K562 (cell line): ENCODE data around the gene PRDM16. TPM values are rescaled to one million over a fixed set of nuclear protein-coding genes. Genes with fewer than 3 reads are reported as not detected.

Experiments
- ATAC-seq: fragments of 200-7000 bp; cut with Tn5 transposase; 3 replicates; pipeline ENCODE4 v1.9.1; 2020; ENCODE audit warnings: moderate library complexity
- BruUV-seq: library from RNA; stranded (reverse); fragments of 400-500 nt; replicated peaks from 2 replicates; lab custom pipeline; 2021; lab: Mats Ljungman, UMichigan
- CTCF ChIA-PET: fragments of 300-600 bp; formaldehyde crosslinking; extraction: SDS; loops from one replicate; lab custom pipeline; 2021; ENCODE audit warnings: low intra/inter-chr PET ratio; lab: Yijun Ruan, JAX
- POLR2A ChIA-PET: fragments of 300-600, 350-650 bp; sonication (Branson Sonifier 250); formaldehyde crosslinking; extraction: SDS; loops from one replicate; lab custom pipeline; 2021; ENCODE audit warnings: antibody characterized with exemption, inconsistent platforms; lab: Yijun Ruan, JAX
- DNase-seq, 4 experiments: peaks; one replicate each; pipeline versions ENCODE4 v3.0.0 to v3.0.0-alpha.2; 2011 to 2018; ENCODE audit warnings: low spot score in 3 of 4, mixed read lengths in 3 of 4; ENCODE audit errors: extremely low read depth in 1 of 4
- FAIRE-seq: peaks from 2 replicates; lab custom pipeline; 2011; peaks lifted over from hg19 to GRCh38; lab: Jason Lieb, UNC
- H2AFZ ChIP-seq: 2 replicates; pipeline ENCODE4 v1.6.0; 2011; ENCODE audit warnings: low read depth, low read length, control low read depth, inconsistent platforms
- H3K27ac ChIP-seq: fragments of 200-600 bp; 3 replicates; pipeline ENCODE4 v1.8.0; 2011; ENCODE audit warnings: low read depth, mild to moderate bottlenecking, control low read depth, inconsistent platforms, low read length, moderate library complexity, mixed read lengths; ENCODE audit errors: extremely low read depth
- H3K27me3 ChIP-seq, 2 experiments: fragments of 300-600 bp in 1 of 2; 2 replicates in 1 of 2; 3 replicates in 1 of 2; pipeline versions ENCODE4 v1.6.0 to v1.8.0; 2011; ENCODE audit warnings: inconsistent platforms in 2 of 2, low read length in 2 of 2, mild to moderate bottlenecking in 1 of 2, mixed read lengths in 1 of 2, moderate library complexity in 1 of 2; ENCODE audit not compliant: control insufficient read depth in 2 of 2, insufficient read depth in 2 of 2
- H3K36me3 ChIP-seq: fragments of 300-600 bp; 3 replicates; pipeline ENCODE4 v1.8.0; 2011; ENCODE audit warnings: mild to moderate bottlenecking, low read length, inconsistent platforms; ENCODE audit not compliant: control insufficient read depth, insufficient read depth
- H3K4me1 ChIP-seq, 2 experiments: fragments of 200-600 bp in 1 of 2; replicated peaks in 1 of 2; 2 replicates in 1 of 2; 3 replicates in 1 of 2; pipeline versions ENCODE4 v1.5.1 to v1.8.0; 2011; ENCODE audit warnings: inconsistent platforms in 2 of 2, low read length in 2 of 2, mild to moderate bottlenecking in 1 of 2, mixed read lengths in 1 of 2, moderate library complexity in 1 of 2; ENCODE audit not compliant: control insufficient read depth in 2 of 2, insufficient read depth in 2 of 2
- H3K4me2 ChIP-seq: 2 replicates; pipeline ENCODE4 v1.6.1; 2011; ENCODE audit warnings: low read length, control low read depth, inconsistent platforms, mixed read lengths; ENCODE audit not compliant: insufficient read depth
- H3K4me3 ChIP-seq: fragments of 200-600 bp; sonication (generic), shearing (Covaris generic); 2 replicates; pipeline ENCODE4 v1.5.1; 2016; ENCODE audit warnings: control low read depth, inconsistent platforms
- H3K79me2 ChIP-seq: fragments of 200-600 bp; 3 replicates; pipeline ENCODE4 v1.8.0; 2011; ENCODE audit warnings: low read length, inconsistent platforms; ENCODE audit not compliant: control insufficient read depth, insufficient read depth
- H3K9ac ChIP-seq, 2 experiments: 2 replicates each; pipeline versions ENCODE4 v1.6.0 to v1.6.1; 2011; ENCODE audit warnings: low read depth in 2 of 2, low read length in 2 of 2, control low read depth in 1 of 2, inconsistent platforms in 1 of 2, mild to moderate bottlenecking in 1 of 2, mixed read lengths in 1 of 2; ENCODE audit not compliant: insufficient read depth in 1 of 2
- H3K9me1 ChIP-seq: one replicate; pipeline ENCODE4 v1.6.0; 2011; ENCODE audit warnings: inconsistent platforms, mild to moderate bottlenecking, low read length, moderate library complexity; ENCODE audit not compliant: control insufficient read depth, insufficient read depth
- H3K9me3 ChIP-seq: replicated peaks from 2 replicates; pipeline ENCODE4 v1.5.1; 2011; ENCODE audit warnings: low read depth, low read length, inconsistent platforms; ENCODE audit not compliant: control insufficient read depth, insufficient read depth
- H4K20me1 ChIP-seq: replicated peaks from 2 replicates; pipeline ENCODE4 v1.6.1; 2011; ENCODE audit warnings: low read length, inconsistent platforms, mixed read lengths; ENCODE audit not compliant: control insufficient read depth, insufficient read depth
- ARID1B ChIP-seq: fragments of 450-650 bp; IDR thresholded peaks from 2 replicates; pipeline ENCODE4 v1.6.1; 2016; ENCODE audit warnings: antibody characterized with exemption, mild to moderate bottlenecking, inconsistent platforms
- CBFA2T3 ChIP-seq: fragments of 450-650 bp; IDR thresholded peaks from 2 replicates; pipeline ENCODE4 v1.6.1; 2017
- CHD1 ChIP-seq: fragments of 200-600 bp; sonication (generic); IDR thresholded peaks from one replicate; pipeline ENCODE4 v1.6.1; 2012; ENCODE audit warnings: mild to moderate bottlenecking, moderate library complexity, low read length, inconsistent platforms
- FIP1L1 ChIP-seq: fragments of 200-400 bp; formaldehyde crosslinking; IDR thresholded peaks from 2 replicates; pipeline ENCODE4 v1.6.1; 2018; ENCODE audit warnings: mild to moderate bottlenecking, low read depth, low read length; ENCODE audit not compliant: poor library complexity, severe bottlenecking
- HSF4 ChIP-seq: fragments of 250-450 bp; sonication (Bioruptor Pico); IDR thresholded peaks from 2 replicates; pipeline ENCODE4 v2.1.2; 2022; ENCODE audit warnings: mild to moderate bottlenecking, moderate library complexity, borderline replicate concordance
- MGA ChIP-seq: fragments of 450-650 bp; IDR thresholded peaks from 2 replicates; pipeline ENCODE4 v1.6.1; 2016; ENCODE audit warnings: mild to moderate bottlenecking, moderate library complexity
- PCBP2 ChIP-seq: fragments of 200-400 bp; formaldehyde crosslinking; IDR thresholded peaks from 2 replicates; pipeline ENCODE4 v1.6.1; 2018; ENCODE audit warnings: low read length, low read depth, mild to moderate bottlenecking, moderate library complexity; ENCODE audit not compliant: poor library complexity, severe bottlenecking
- SOX6 ChIP-seq: fragments of 450-650 bp; IDR thresholded peaks from 2 replicates; pipeline ENCODE4 v1.6.1; 2014; ENCODE audit warnings: mild to moderate bottlenecking
- SUPT5H ChIP-seq: fragments of 450-650 bp; IDR thresholded peaks from 2 replicates; pipeline ENCODE4 v1.6.1; 2016
- TEAD2 ChIP-seq: fragments of 450-650 bp; IDR thresholded peaks from 2 replicates; pipeline ENCODE4 v1.6.1; 2016; ENCODE audit warnings: missing genetic modification characterization, control low read depth, missing compliant biosample characterization
- ZNF583 ChIP-seq: fragments of 250-450 bp; sonication (Bioruptor Pico); IDR thresholded peaks from 2 replicates; pipeline ENCODE4 v1.4.0; 2020
- ZNF764 ChIP-seq: fragments of 250-450 bp; sonication (Bioruptor Pico); IDR thresholded peaks from 2 replicates; pipeline ENCODE4 v1.4.0; 2020; ENCODE audit warnings: low read depth, mild to moderate bottlenecking, moderate library complexity
- WGBS: fragments of 100-300 bp; shearing (Covaris generic); methylation state at CpG from one replicate; pipeline ENCODE4 v1.1.6; 2016; ENCODE audit warnings: low coverage, mixed read lengths; ENCODE audit not compliant: insufficient coverage; ENCODE audit errors: missing lambda C conversion rate; 5-methylcytosine and 5-hydroxymethylcytosine counted together
- in situ Hi-C: fragments of 300-500 bp; cut with MboI; formaldehyde crosslinking; loops from 4 replicates; pipeline ENCODE4 v1.15.0; 2018; ENCODE audit warnings: inconsistent platforms, mixed read lengths
- intact Hi-C: fragments of 100-400 bp; cut with micrococcal nuclease; formaldehyde crosslinking; loops from 2 replicates; pipeline ENCODE4 v1.14.2; 2022
- polyA plus RNA-seq, 8 experiments: library from polyadenylated mRNA; depleted of rRNA in 4 of 8; stranded (reverse) in 5 of 8; unstranded in 3 of 8; fragments of >200 nt; fragmentation: Nextera tagmentation in 2 of 8; fragmentation: Illumina TruSeq in 1 of 8; extraction: Ambion mirVana in 2 of 8; extraction: Trizol in 1 of 8; gene quantifications; 2 replicates each; pipeline versions ENCODE4 v1.2.1 to v1.2.3, GENCODE V29; 2011 to 2014; ENCODE audit warnings: inconsistent platforms in 1 of 8, missing spikeins in 1 of 8
- total RNA-seq, 7 experiments: library from RNA; depleted of rRNA in 6 of 7; stranded (reverse); fragments of >200 nt in 6 of 7; fragmentation: Illumina TruSeq in 2 of 7; extraction: Trizol in 2 of 7; gene quantifications; 2 replicates each; pipeline versions ENCODE4 v1.2.1 to v1.2.3, GENCODE V29; 2011 to 2021; ENCODE audit warnings: low replicate concordance in 1 of 7

The PRDM16 gene
- total and polyA plus RNA-seq, 9 of the 15 experiments (the other 6 are each of a cell fraction or from before 2014, with no cell fraction given), result 0.10 to 0.27 TPM; not detected in 7

GRCh38 chr1:3132660-3133059 is 63.7 kb downstream of the PRDM16 start (continued):
- TF ChIP-seq ZNF583 (CRISPR knock-in tag), result no peak
- no peak for TF ChIP-seq CHD1
- no peak for TF ChIP-seq ZNF764 (CRISPR knock-in tag)
- TF ChIP-seq ARID1B, result no peak

GRCh38 chr1:3133686-3134085 is 64.7 kb downstream of the PRDM16 start:
- H3K9me3 ChIP-seq, result no peaks in the 10 kb centered on the region
- DNase-seq (no peak), ATAC-seq (no peak), FAIRE-seq (no peak)
- intact Hi-C loops (no loop called here), in situ Hi-C loops (no loop called here)
- under 1% methylated on average over 12 of the region's 12 CpGs for WGBS
- no peak overlapping the region for H3K4me2 ChIP-seq
- H3K4me1 ChIP-seq, result no peaks in the 10 kb centered on the region; a peak in 2 of 5 replicates
- ChIA-PET POLR2A (no interaction called here), CTCF (no interaction called here)
- H4K20me1 ChIP-seq, result peaks cover 21% of the 10 kb centered on the region; the same call in 1 of the 2 replicates
- H3K36me3 ChIP-seq, result no peaks in the 10 kb centered on the region
- H3K27ac ChIP-seq, result no peak overlapping the region
- no peak overlapping the region for H3K9ac ChIP-seq
- H3K4me3 ChIP-seq, result no peak overlapping the region
- H2AFZ ChIP-seq, result no peak overlapping the region
- BruUV-seq, result no TSS peak
- no peaks in the 10 kb centered on the region for H3K79me2 ChIP-seq
- peaks cover 48 to 93% of the 10 kb centered on the region in 2 experiments; a peak in 3 of 5 replicates for H3K27me3 ChIP-seq
- peaks cover 3% of the 10 kb centered on the region for H3K9me1 ChIP-seq
- TF ChIP-seq CBFA2T3, result no peak
- TF ChIP-seq MGA, result no peak
- TF ChIP-seq PCBP2, result no peak
- TF ChIP-seq SOX6, result no peak
- no peak for TF ChIP-seq FIP1L1
- TF ChIP-seq SUPT5H, result no peak
- TF ChIP-seq TEAD2 (tag), result no peak
- no peak for TF ChIP-seq HSF4 (CRISPR knock-in tag)
